Cardiac muscle cell (in vitro differentiated cells and primary cell): ENCODE results near the gene GABRB3. TPM values are rescaled to one million over a fixed set of nuclear protein-coding genes. Genes with fewer than 3 reads are reported as not detected.

Experiments
- DNase-seq, 2 donors: peaks; one replicate each; pipeline versions ENCODE4 v3.0.0 to v3.0.0-alpha.2; 2010 to 2017; ENCODE audit warnings: low read depth in 1 of 2, low spot score in 1 of 2
- H3K27ac ChIP-seq: fragments of 200-600 bp; sonication (generic); 2 replicates; pipeline ENCODE4 v1.5.1; 2016
- H3K27me3 ChIP-seq: fragments of 200-600 bp; sonication (generic); 2 replicates; pipeline ENCODE4 v1.6.0; 2016; ENCODE audit warnings: control low read depth
- H3K36me3 ChIP-seq: fragments of 200-600 bp; sonication (generic); 2 replicates; pipeline ENCODE4 v1.5.1; 2016; ENCODE audit warnings: control low read depth
- H3K4me1 ChIP-seq: fragments of 200-600 bp; sonication (generic); 2 replicates; pipeline ENCODE4 v1.8.1; 2017; ENCODE audit warnings: low read depth, mild to moderate bottlenecking, mixed run types
- H3K4me3 ChIP-seq: fragments of 200-600 bp; sonication (generic); 2 replicates; pipeline ENCODE4 v1.5.1; 2016; ENCODE audit warnings: mild to moderate bottlenecking
- H3K9me3 ChIP-seq: fragments of 200-600 bp; sonication (generic); 2 replicates; pipeline ENCODE4 v1.5.1; 2017; ENCODE audit warnings: low read depth, mild to moderate bottlenecking, control low read depth
- CTCF ChIP-seq: IDR thresholded peaks from 2 replicates; pipeline ENCODE4 v1.5.1; 2012; ENCODE audit warnings: low read depth, mild to moderate bottlenecking, low read length
- polyA plus RNA-seq: library from polyadenylated mRNA; unstranded; fragments of >200 nt; fragmentation: Nextera tagmentation; extraction: Ambion mirVana; gene quantifications from 2 replicates; pipeline ENCODE4 v1.2.1, GENCODE V29; 2016
- total RNA-seq: library from RNA; depleted of rRNA; stranded (reverse); fragments of >200 nt; gene quantifications from 2 replicates; pipeline ENCODE4 v1.2.3, GENCODE V29; 2016

Gene GABRB3
- total and polyA plus RNA-seq, 2 experiments from 2014 or later = 1.2 to 3.0 TPM

DNA sequence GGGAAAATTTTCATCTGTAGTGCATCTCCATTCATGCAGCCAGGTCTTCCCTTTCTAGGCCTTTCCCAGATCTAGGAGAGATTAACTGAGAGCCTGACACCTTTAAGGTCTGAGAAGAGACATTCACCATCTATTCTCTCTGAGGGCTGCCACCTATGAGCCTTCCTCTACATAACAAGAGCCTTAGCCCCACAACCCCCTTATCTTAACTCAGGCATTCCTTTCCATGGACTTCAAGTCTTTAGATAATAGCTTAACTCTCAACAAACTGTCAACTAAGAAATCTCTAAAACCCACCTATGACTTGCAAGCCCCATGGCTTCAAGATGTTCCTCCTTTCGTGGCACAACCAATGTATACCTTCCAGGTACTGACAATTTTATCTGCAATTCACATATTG lies 121.0 kb downstream of the GABRB3 start:
- Histone ChIP-seq H3K4me3 (no peak overlapping the region), H3K27ac (no peak overlapping the region), H3K4me1 (no peaks in the 10 kb centered on the region), H3K27me3 (no peaks in the 10 kb centered on the region), H3K36me3 (no peaks in the 10 kb centered on the region), H3K9me3 (no peaks in the 10 kb centered on the region)
- no peak for TF ChIP-seq CTCF
- DNase-seq = no peak

- Histone ChIP-seq H3K36me3 (no peaks in the 10 kb centered on the region), H3K27me3 (no peaks in the 10 kb centered on the region), H3K9me3 (no peaks in the 10 kb centered on the region), H3K4me1 (no peaks in the 10 kb centered on the region), H3K27ac (no peak overlapping the region), H3K4me3 (no peak overlapping the region)
- no peak for DNase-seq
- TF ChIP-seq CTCF = no peak
These were observed 124.2 kb downstream of the GABRB3 start for GRCh38 chr15:26648676-26649075.

DNA sequence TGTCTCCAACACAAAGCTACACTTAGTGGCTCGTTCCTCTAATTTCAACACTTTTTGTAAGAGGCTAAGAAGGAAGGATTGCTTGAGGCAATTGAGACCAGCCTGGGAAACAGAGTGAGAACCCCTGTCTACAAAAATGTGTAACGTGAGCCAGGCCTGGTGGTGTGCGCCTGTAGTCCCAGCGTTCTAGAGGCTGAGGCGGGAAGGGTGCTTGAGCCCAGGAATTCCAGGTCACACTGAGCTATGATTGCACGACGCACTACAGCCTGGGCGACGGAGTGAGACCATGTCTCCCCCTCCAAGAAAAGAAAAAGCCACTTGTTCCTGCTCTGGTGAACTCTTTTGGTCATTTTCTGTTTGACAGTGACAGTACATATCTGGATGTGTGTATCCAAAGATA lies 127.9 kb downstream of the GABRB3 start:
- no peak overlapping the region for H3K4me3 ChIP-seq
- no peak for DNase-seq
- H3K4me1 ChIP-seq = no peaks in the 10 kb centered on the region
- TF ChIP-seq CTCF = no peak
- no peaks in the 10 kb centered on the region for H3K36me3 ChIP-seq
- no peaks in the 10 kb centered on the region for H3K27me3 ChIP-seq
- no peaks in the 10 kb centered on the region for H3K9me3 ChIP-seq
- H3K27ac ChIP-seq = no peak overlapping the region

- Histone ChIP-seq H3K9me3 (no peaks in the 10 kb centered on the region), H3K27ac (no peak overlapping the region), H3K27me3 (no peaks in the 10 kb centered on the region), H3K4me1 (no peaks in the 10 kb centered on the region), H3K36me3 (no peaks in the 10 kb centered on the region), H3K4me3 (no peak overlapping the region)
- no peak for DNase-seq
- no peak for TF ChIP-seq CTCF
These were observed 131.7 kb downstream of the GABRB3 start for GRCh38 chr15:26641144-26641543.

GRCh38 chr15:26640601-26641000 lies 132.3 kb downstream of the GABRB3 start:
- Histone ChIP-seq H3K27ac (no peak overlapping the region), H3K4me1 (no peaks in the 10 kb centered on the region), H3K27me3 (no peaks in the 10 kb centered on the region), H3K9me3 (no peaks in the 10 kb centered on the region), H3K36me3 (no peaks in the 10 kb centered on the region), H3K4me3 (no peak overlapping the region)
- no peak for TF ChIP-seq CTCF
- no peak for DNase-seq

DNA sequence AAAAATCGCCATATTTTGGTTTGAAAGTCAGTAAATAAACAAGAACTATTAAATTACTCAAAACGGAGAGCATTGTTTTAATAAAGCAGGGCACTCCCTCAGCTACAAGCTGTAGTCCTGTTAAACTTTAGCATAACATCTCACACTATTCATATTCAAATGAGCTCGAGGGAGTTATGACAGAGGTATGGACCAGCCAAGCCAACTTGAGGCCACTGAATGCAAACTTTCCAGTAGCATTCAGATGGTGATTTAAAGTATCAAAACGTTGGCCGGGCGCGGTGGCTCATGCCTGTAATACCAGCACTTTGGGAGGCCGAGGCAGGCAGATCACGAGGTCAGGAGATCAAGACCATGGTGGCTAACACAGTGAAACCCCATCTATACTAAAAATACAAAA lies 132.9 kb downstream of the GABRB3 start:
- Histone ChIP-seq H3K4me3 (no peak overlapping the region), H3K9me3 (no peaks in the 10 kb centered on the region), H3K4me1 (no peaks in the 10 kb centered on the region), H3K27me3 (no peaks in the 10 kb centered on the region), H3K27ac (no peak overlapping the region), H3K36me3 (no peaks in the 10 kb centered on the region)
- no peak for DNase-seq
- no peak for TF ChIP-seq CTCF
